ENCODE results near the gene CYP27B1.

Gene CYP27B1

DNA sequence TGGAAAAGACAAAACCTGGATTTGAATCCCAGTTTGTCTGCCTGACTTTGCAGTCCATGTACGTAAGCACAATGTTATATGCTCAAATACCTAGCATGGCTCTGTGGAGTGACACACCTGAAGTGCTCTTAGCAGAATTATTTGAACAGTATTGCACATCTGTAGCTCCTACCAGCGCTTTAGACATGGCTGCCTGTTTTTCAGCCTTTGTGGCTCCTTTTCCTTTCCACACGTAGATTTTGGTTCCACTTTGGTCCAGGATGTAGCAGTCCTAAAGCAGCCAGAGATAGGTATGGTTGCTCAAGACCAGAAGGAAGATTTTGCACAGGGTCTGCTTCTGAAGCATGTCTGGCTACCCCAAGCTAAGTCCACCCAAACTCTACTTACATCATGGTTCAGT lies 42.5 kb upstream of the CYP27B1 start:
- Histone ChIP-seq H3K36me3 (ENCODE audit: insufficient read depth) (no peaks in the 10 kb centered on the region), H2AFZ (ENCODE audit: low read depth) (no peak overlapping the region), H3K4me3 (IDR thresholded peaks at IDR 0.05; ENCODE audit: insufficient read depth, low read depth, low read length) (no peak overlapping the region), H3K27ac (no peak overlapping the region), H3K79me2 (ENCODE audit: insufficient read depth, low read depth) (no peaks in the 10 kb centered on the region), H3K27me3 (ENCODE audit: insufficient read depth, low read depth) (no peaks in the 10 kb centered on the region), H3K9ac (no peak overlapping the region), H4K20me1 (ENCODE audit: insufficient read depth) (no peaks in the 10 kb centered on the region), H3K4me1 (ENCODE audit: low read depth, poor library complexity, severe bottlenecking) (no peaks in the 10 kb centered on the region), H3K4me2 (no peak overlapping the region)
- no peak for TF ChIP-seq CTCF (conservative IDR thresholded peaks at IDR 0.05; ENCODE audit: low read depth, low read length)

DNA sequence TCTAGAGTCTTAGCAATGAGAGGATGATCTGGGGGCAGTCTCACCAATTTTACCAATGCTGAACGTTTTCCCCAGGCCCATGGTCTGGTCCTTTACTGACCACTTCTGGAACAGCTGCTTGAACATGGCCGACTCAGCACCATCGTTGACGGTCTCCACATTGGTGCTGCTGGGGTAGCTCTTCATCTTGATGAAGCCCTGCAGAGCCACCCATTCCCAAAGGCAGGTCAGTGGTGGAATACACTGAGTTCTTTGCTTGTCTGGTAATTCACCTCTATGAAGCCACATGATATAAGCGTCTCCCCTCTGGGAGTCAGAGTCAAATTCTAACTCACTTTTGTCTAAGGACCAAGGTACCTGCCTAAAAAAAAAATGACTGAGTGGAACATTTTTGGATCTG lies 41.5 kb upstream of the CYP27B1 start:
- no peaks in the 10 kb centered on the region for H3K27me3 ChIP-seq (ENCODE audit: insufficient read depth, low read depth)
- H3K36me3 ChIP-seq (ENCODE audit: insufficient read depth) = no peaks in the 10 kb centered on the region

DNA sequence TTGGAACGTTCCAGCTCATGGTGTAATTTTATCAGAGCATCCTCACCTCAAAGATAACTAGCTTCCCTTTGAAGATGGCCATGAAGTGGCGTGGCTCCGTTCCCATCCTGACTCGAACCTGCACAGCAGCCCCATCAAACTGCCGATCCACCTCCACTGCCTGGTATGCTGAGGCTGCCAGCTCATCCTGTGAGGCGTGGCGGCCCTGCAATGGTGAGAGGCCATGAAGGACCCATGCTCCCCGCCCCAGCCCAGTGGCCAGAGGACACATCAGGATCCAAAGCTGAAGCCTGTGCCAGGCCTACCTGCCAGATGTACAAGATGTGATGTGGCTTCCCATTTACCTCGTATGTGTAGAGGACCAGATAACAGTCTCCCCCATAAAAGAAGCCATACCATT lies 40.4 kb upstream of the CYP27B1 start:
- Histone ChIP-seq H3K9ac (no peak overlapping the region), H3K27ac (no peak overlapping the region), H3K4me2 (no peak overlapping the region), H2AFZ (ENCODE audit: low read depth) (no peak overlapping the region), H3K4me1 (ENCODE audit: low read depth, poor library complexity, severe bottlenecking) (peaks cover 6% of the 10 kb centered on the region), H3K36me3 (ENCODE audit: insufficient read depth) (no peaks in the 10 kb centered on the region), H3K79me2 (ENCODE audit: insufficient read depth, low read depth) (no peaks in the 10 kb centered on the region), H4K20me1 (ENCODE audit: insufficient read depth) (no peaks in the 10 kb centered on the region), H3K4me3 (IDR thresholded peaks at IDR 0.05; ENCODE audit: insufficient read depth, low read depth, low read length) (no peak overlapping the region), H3K27me3 (ENCODE audit: insufficient read depth, low read depth) (no peaks in the 10 kb centered on the region)
- no peak for TF ChIP-seq CTCF (conservative IDR thresholded peaks at IDR 0.05; ENCODE audit: low read depth, low read length)

More for the DNA sequence above, 41.5 kb upstream of the CYP27B1 start:
- no peak overlapping the region for H2AFZ ChIP-seq (ENCODE audit: low read depth)
- H3K4me1 ChIP-seq (ENCODE audit: low read depth, poor library complexity, severe bottlenecking) = peaks cover 6% of the 10 kb centered on the region
- H3K27ac ChIP-seq = no peak overlapping the region
- H3K9ac ChIP-seq = no peak overlapping the region
- TF ChIP-seq CTCF (conservative IDR thresholded peaks at IDR 0.05; ENCODE audit: low read depth, low read length) = no peak
- no peaks in the 10 kb centered on the region for H4K20me1 ChIP-seq (ENCODE audit: insufficient read depth)
- H3K4me2 ChIP-seq = no peak overlapping the region
- H3K4me3 ChIP-seq (IDR thresholded peaks at IDR 0.05; ENCODE audit: insufficient read depth, low read depth, low read length) = no peak overlapping the region
- no peaks in the 10 kb centered on the region for H3K79me2 ChIP-seq (ENCODE audit: insufficient read depth, low read depth)

- no peak overlapping the region for H3K9ac ChIP-seq
- H4K20me1 ChIP-seq (ENCODE audit: insufficient read depth) = no peaks in the 10 kb centered on the region
- H3K79me2 ChIP-seq (ENCODE audit: insufficient read depth, low read depth) = no peaks in the 10 kb centered on the region
- H3K4me3 ChIP-seq (IDR thresholded peaks at IDR 0.05; ENCODE audit: insufficient read depth, low read depth, low read length) = no peak overlapping the region
- H3K4me2 ChIP-seq = no peak overlapping the region
- no peaks in the 10 kb centered on the region for H3K36me3 ChIP-seq (ENCODE audit: insufficient read depth)
- no peaks in the 10 kb centered on the region for H3K27me3 ChIP-seq (ENCODE audit: insufficient read depth, low read depth)
- H3K27ac ChIP-seq = no peak overlapping the region
- no peak overlapping the region for H2AFZ ChIP-seq (ENCODE audit: low read depth)
- TF ChIP-seq CTCF (conservative IDR thresholded peaks at IDR 0.05; ENCODE audit: low read depth, low read length) = no peak
- H3K4me1 ChIP-seq (ENCODE audit: low read depth, poor library complexity, severe bottlenecking) = peaks cover 6% of the 10 kb centered on the region
Observed at GRCh38 chr12:57806677-57807076, 39.8 kb upstream of the CYP27B1 start.
